Right lobe of liver (tissue), 4 donors: ENCODE results near the gene FRZB.
"Not testable (repeated sequence)": the region's sequence is repeated elsewhere in the genome, so short reads cannot be mapped to it uniquely, and the experiment has no call there.

Experiments
- POLR2A ChIP-seq: fragments of 450-650 bp; IDR thresholded peaks from one replicate; pipeline ENCODE4 v1.6.1; 2017; ENCODE audit warnings: antibody characterized with exemption, mild to moderate bottlenecking
- TF ChIP-seq, protein P1 (sequence below), 4 donors: fragments of 200-600 bp in 3 of 4; fragments of 450-650 bp in 1 of 4; IDR thresholded peaks; one replicate each; pipeline versions ENCODE4 v1.5.1 to v1.8.0; 2016 to 2022; ENCODE audit warnings: antibody characterized with exemption in 4 of 4, mild to moderate bottlenecking in 2 of 4
- donor health status: DM: no; HTN: no; CAD: no.
- donor health status: DM: no; HTN: no; CAD: no.
- donor health status: DM: no; HTN: yes; CAD: no.

DNA sequence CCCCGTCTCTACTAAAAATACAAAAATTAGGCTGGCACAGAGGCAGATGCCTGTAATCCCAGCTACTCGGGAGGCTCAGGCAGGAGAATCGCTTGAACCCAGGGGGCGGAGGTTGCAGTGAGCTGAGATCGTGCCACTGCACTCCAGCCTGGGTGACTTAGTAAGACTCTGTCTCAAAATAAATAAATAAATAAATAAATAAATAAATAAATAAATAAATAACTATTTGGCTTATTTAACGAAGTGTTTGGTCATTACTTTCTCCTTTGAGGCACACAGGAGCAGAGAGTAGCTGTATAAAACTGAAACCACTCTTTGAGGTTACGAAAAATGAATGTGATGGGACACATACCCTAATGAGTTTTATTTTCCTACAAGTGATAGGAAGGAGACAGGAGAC, 26.6 kb upstream of the FRZB start:
- TF ChIP-seq, protein P1, sequence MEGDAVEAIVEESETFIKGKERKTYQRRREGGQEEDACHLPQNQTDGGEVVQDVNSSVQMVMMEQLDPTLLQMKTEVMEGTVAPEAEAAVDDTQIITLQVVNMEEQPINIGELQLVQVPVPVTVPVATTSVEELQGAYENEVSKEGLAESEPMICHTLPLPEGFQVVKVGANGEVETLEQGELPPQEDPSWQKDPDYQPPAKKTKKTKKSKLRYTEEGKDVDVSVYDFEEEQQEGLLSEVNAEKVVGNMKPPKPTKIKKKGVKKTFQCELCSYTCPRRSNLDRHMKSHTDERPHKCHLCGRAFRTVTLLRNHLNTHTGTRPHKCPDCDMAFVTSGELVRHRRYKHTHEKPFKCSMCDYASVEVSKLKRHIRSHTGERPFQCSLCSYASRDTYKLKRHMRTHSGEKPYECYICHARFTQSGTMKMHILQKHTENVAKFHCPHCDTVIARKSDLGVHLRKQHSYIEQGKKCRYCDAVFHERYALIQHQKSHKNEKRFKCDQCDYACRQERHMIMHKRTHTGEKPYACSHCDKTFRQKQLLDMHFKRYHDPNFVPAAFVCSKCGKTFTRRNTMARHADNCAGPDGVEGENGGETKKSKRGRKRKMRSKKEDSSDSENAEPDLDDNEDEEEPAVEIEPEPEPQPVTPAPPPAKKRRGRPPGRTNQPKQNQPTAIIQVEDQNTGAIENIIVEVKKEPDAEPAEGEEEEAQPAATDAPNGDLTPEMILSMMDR (IDR thresholded peaks at IDR 0.05) = not testable (repeated sequence)
- not testable (repeated sequence) for TF ChIP-seq POLR2A
